ENCODE data around the gene SPATA2. TPM values are rescaled to one million over a fixed set of nuclear protein-coding genes. Genes with fewer than 3 reads are reported as not detected.
A peak's percentile ranks its signal among the peaks of the same experiment; 100 is the strongest.

The SPATA2 gene
- total RNA-seq, 4 donors from 2014 or later, result 2.7 to 7.2 (median 4.9) TPM

DNA sequence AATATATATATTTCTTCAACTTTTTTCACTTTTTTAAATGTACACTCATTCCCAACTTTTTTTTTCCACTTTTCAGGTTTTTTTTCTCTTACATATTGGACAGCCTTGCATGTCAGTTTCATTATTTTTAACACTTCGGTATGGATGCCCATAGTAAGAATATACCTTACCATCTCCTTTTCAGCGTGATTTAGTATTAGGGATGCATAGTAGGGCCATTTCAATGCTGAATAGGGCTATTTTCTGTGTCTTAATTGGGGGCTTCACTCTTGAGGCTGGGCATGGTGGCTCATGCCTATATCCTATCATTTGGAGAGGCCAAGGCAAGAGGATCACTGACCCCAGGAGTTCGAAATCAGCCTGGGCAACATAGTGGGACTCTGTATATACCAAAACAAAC lies 27.6 kb upstream of the SPATA2 start:
- H3K36me3 ChIP-seq, result peaks cover 0 to 82% of the 10 kb centered on the region in 2 donors
- no peak overlapping the region for H3K27ac ChIP-seq
- H3K4me3 ChIP-seq, result no peak overlapping the region
- peaks cover 0 to 62% (median 16%) of the 10 kb centered on the region in 3 donors for H3K4me1 ChIP-seq
- TF ChIP-seq POLR2A (IDR thresholded peaks at IDR 0.05) (no peak), POLR2AphosphoS5 (IDR thresholded peaks at IDR 0.05) (no peak), EP300 (IDR thresholded peaks at IDR 0.05) (no peak)
- TF ChIP-seq, protein P1, sequence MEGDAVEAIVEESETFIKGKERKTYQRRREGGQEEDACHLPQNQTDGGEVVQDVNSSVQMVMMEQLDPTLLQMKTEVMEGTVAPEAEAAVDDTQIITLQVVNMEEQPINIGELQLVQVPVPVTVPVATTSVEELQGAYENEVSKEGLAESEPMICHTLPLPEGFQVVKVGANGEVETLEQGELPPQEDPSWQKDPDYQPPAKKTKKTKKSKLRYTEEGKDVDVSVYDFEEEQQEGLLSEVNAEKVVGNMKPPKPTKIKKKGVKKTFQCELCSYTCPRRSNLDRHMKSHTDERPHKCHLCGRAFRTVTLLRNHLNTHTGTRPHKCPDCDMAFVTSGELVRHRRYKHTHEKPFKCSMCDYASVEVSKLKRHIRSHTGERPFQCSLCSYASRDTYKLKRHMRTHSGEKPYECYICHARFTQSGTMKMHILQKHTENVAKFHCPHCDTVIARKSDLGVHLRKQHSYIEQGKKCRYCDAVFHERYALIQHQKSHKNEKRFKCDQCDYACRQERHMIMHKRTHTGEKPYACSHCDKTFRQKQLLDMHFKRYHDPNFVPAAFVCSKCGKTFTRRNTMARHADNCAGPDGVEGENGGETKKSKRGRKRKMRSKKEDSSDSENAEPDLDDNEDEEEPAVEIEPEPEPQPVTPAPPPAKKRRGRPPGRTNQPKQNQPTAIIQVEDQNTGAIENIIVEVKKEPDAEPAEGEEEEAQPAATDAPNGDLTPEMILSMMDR (IDR thresholded peaks at IDR 0.05), result no peak
- 94% methylated on average over 2 of the region's 3 CpGs; no CpG with 5 or more reads in 1 of the 2 donors for WGBS, 2 donors (ENCODE audit: low coverage in 1 of 2)
- no peaks in the 10 kb centered on the region for H3K27me3 ChIP-seq
- H3K9me3 ChIP-seq, result no peaks in the 10 kb centered on the region
- no peak for ATAC-seq

DNA sequence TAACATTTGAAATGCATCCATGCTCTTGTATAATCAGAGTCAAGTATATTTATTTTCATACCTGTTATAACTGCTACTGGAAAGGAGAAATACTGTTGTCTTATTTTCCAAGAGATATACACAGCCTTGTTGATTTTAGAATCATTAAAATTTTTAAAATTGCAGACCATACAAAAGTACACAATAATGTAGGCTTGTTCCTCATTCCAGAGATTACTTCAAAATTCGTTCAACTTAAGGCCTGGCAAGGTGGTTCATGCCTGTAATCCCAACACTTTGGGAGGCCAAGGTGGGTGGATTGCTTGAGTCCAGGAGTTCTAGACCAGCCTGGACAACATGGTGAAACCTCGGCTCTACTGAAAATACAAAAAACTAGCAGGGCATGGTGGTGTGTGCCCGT lies 27.0 kb upstream of the SPATA2 start:
- Histone ChIP-seq H3K4me3 (no peak overlapping the region), H3K4me1 (peaks cover 0 to 69% (median 22%) of the 10 kb centered on the region in 3 donors), H3K9me3 (no peaks in the 10 kb centered on the region), H3K27me3 (no peaks in the 10 kb centered on the region), H3K27ac (no peak overlapping the region), H3K36me3 (peaks cover 0 to 77% of the 10 kb centered on the region in 2 donors)
- TF ChIP-seq, protein P1 (IDR thresholded peaks at IDR 0.05), result no peak
- no peak for TF ChIP-seq POLR2A (IDR thresholded peaks at IDR 0.05)
- TF ChIP-seq POLR2AphosphoS5 (IDR thresholded peaks at IDR 0.05), result no peak
- no peak for TF ChIP-seq EP300 (IDR thresholded peaks at IDR 0.05)
- 55 to 65% methylated on average over 2 to 3 of the region's 3 CpGs for WGBS, 2 donors (ENCODE audit: low coverage in 1 of 2)
- ATAC-seq, result no peak

DNA sequence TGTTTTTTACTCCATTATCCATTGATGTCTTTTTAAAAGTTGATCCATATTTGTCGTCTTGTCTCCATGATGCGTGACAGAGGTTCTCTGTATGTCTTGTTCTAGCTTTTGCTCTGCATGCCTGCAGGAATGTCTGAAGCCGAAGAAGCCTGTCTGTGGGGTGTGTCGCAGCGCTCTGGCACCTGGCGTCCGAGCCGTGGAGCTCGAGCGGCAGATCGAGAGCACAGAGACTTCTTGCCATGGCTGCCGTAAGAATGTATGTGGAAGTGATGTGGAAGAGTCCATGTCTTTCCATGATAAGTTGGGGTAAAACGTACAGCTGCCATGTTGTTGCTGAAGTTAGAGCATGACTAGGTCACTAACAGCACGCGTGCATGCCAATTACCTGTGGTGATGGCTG lies 26.1 kb upstream of the SPATA2 start:
- WGBS, 2 donors (ENCODE audit: low coverage in 1 of 2), result 94% methylated on average over 5 of the region's 15 CpGs; no CpG with 5 or more reads in 1 of the 2 donors
- no peaks in the 10 kb centered on the region for H3K27me3 ChIP-seq
- no peak for ATAC-seq
- H3K4me1 ChIP-seq, result peaks cover 0 to 74% (median 25%) of the 10 kb centered on the region in 3 donors
- H3K9me3 ChIP-seq, result no peaks in the 10 kb centered on the region
- no peak for TF ChIP-seq POLR2AphosphoS5 (IDR thresholded peaks at IDR 0.05)
- no peak for TF ChIP-seq POLR2A (IDR thresholded peaks at IDR 0.05)
- TF ChIP-seq EP300 (IDR thresholded peaks at IDR 0.05), result no peak
- peaks cover 0 to 69% of the 10 kb centered on the region in 2 donors for H3K36me3 ChIP-seq
- H3K27ac ChIP-seq, result no peak overlapping the region
- H3K4me3 ChIP-seq, result no peak overlapping the region

DNA sequence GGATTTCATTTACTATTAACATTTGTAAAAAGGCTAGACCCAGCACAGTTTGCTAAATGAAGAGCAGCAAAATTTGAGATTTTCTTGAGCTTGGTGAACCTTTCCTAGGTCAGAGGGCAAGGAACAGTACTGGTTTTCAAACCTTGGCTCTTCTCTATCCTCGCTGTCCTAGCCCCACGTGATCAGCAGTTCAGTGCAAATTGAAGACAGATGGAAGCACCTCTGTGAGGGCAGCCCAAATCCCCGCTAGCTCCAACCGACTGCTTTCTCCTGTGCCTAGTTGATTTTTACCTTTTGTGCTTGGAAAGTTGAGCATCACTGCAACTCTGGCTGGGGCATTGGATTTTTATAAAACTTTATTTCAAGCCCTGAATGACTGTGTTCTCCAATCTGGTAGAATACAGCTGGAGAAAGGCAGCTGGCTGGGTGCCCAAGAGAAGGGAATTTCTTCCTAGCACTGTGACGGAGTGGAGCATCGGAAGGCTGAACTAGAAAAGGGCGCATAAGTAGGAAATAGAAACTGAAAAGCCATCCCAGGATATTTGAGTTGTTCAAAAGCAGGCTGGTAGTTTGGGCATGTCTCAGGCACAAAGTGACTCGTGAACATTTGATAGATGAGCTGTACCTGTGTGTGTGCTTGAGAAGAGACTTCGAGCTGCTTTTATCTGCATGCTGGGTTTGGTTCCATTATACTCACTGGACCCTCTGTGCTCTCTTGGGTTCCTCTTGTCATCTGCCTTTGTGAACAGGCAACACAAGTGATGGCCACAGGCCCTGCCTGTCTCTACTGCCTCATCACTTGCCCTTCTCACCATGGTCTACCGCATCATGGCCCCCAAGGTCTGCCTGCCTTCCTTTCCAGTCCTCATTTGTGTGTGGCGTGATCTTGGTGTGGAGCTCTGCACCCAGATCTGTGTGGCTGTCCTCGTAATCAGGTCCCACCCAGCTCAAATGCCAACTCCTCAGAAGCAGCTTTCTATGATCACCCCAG lies 23.1 kb upstream of the SPATA2 start:
- ATAC-seq, result no peak
- peaks cover 0 to 39% of the 10 kb centered on the region in 2 donors for H3K36me3 ChIP-seq
- TF ChIP-seq, protein P1 (IDR thresholded peaks at IDR 0.05), result no peak
- TF ChIP-seq POLR2A (IDR thresholded peaks at IDR 0.05) (no peak), EP300 (IDR thresholded peaks at IDR 0.05) (no peak), POLR2AphosphoS5 (IDR thresholded peaks at IDR 0.05) (no peak)
- peak overlapping the region in 3 of 4 donors; percentile 63 to 97 (median 95) for H3K27ac ChIP-seq
- 54 to 62% methylated on average over 7 to 11 of the region's 12 CpGs for WGBS, 2 donors (ENCODE audit: low coverage in 1 of 2)
- peak overlapping the region in 1 of 2 donors; percentile 98 for H3K4me3 ChIP-seq
- H3K4me1 ChIP-seq, result peaks cover 0 to 67% (median 25%) of the 10 kb centered on the region in 3 donors
- no peaks in the 10 kb centered on the region for H3K9me3 ChIP-seq
- no peaks in the 10 kb centered on the region for H3K27me3 ChIP-seq

DNA sequence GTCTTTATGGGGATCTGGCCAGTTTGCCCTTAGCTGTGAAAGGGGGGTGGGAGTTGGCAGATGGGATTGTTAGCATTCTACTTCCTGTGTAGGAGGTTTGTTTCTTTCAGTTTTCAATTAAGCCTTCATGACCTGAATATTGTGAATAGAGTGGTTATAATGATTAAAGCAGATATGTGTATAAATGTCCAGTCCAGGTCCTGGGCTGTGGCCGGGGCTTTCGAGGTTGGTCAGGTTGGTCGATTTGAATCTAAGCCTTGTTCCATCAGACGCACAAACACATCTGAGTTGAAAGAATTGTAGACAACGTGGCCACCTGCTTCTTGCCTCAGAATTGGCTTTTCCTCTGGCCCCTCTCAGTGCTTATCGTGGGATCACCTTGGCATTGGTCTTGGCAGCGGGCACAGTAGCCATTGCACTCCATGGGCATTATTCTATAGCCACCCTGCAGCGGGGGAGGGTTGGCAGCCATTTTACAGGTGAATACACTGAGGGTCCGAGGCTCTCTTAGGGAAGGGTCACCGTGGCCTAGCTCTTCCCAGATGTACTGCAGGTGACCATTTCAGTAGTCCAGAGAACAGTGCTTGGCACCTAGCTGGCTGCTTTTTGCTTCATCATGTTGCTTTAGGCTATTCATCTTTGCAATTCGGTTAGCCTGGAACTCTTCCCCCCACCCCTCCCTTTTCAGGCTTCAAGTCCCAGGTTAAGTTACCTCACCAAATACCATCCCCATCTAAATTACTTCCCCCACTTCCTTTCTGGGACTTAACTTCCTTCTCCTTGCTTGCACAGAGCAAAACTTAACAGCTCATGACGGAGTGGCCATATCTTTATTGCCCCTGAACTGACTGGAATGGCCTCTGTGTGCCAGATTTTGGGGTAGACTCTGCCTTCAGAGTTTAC lies 21.9 kb upstream of the SPATA2 start:
- Histone ChIP-seq H3K36me3 (peaks cover 0 to 27% of the 10 kb centered on the region in 2 donors), H3K27ac (peak overlapping the region in 3 of 4 donors; percentile 93 to 97 (median 95)), H3K4me3 (peak overlapping the region; percentile 84 to 98), H3K27me3 (no peaks in the 10 kb centered on the region), H3K4me1 (peaks cover 0 to 59% (median 25%) of the 10 kb centered on the region in 3 donors), H3K9me3 (no peaks in the 10 kb centered on the region)
- no peak for ATAC-seq
- TF ChIP-seq EP300 (IDR thresholded peaks at IDR 0.05), result no peak
- no peak for TF ChIP-seq POLR2A (IDR thresholded peaks at IDR 0.05)
- TF ChIP-seq POLR2AphosphoS5 (IDR thresholded peaks at IDR 0.05), result no peak
- TF ChIP-seq, protein P1 (IDR thresholded peaks at IDR 0.05), result no peak
- whole genome bisulfite sequencing, 2 donors (ENCODE audit: low coverage in 1 of 2), result 16 to 18% methylated on average over 5 to 7 of the region's 12 CpGs
